GM23338 (cell line): ENCODE measurements around the gene PLD1.

ENCODE experiments used
- CREB1 ChIP-seq: fragments of 250-450 bp; sonication (Bioruptor Pico); IDR thresholded peaks from 2 replicates; pipeline ENCODE4 v1.5.0; 2020; ENCODE audit warnings: low read depth, mild to moderate bottlenecking, moderate library complexity
- EZH2 ChIP-seq: fragments of 200-600 bp; sonication (generic); IDR thresholded peaks from one replicate; pipeline ENCODE4 v1.8.0; 2017; ENCODE audit warnings: antibody characterized with exemption, mild to moderate bottlenecking, low read depth; ENCODE audit not compliant: unreplicated experiment
- JUNB ChIP-seq: IDR thresholded peaks from one replicate; pipeline ENCODE4 v1.6.1; 2016; ENCODE audit warnings: antibody characterized with exemption; ENCODE audit not compliant: unreplicated experiment
- POLR2AphosphoS5 ChIP-seq: IDR thresholded peaks from 2 replicates; pipeline ENCODE4 v1.6.1; 2016; ENCODE audit warnings: antibody characterized with exemption, low read depth
- STAT1 ChIP-seq: IDR thresholded peaks from one replicate; pipeline ENCODE4 v1.6.1; 2016; ENCODE audit warnings: antibody characterized with exemption; ENCODE audit not compliant: unreplicated experiment
- TF ChIP-seq, protein P1 (sequence below), 2 experiments: fragments of 200-600 bp in 1 of 2; sonication (generic) in 1 of 2; conservative IDR thresholded peaks; 2 replicates each; pipeline versions ENCODE4 v1.5.1 to v1.6.1; 2016 to 2017; ENCODE audit warnings: antibody characterized with exemption in 2 of 2, low read depth in 2 of 2, mild to moderate bottlenecking in 2 of 2, moderate library complexity in 1 of 2
- TF ChIP-seq, protein P2 (sequence below): IDR thresholded peaks from one replicate; pipeline ENCODE4 v1.6.1; 2018; ENCODE audit warnings: antibody characterized with exemption; ENCODE audit not compliant: unreplicated experiment

GRCh38 chr3:171584100-171584499 is 226.2 kb downstream of the PLD1 start:
- TF ChIP-seq, protein P1, sequence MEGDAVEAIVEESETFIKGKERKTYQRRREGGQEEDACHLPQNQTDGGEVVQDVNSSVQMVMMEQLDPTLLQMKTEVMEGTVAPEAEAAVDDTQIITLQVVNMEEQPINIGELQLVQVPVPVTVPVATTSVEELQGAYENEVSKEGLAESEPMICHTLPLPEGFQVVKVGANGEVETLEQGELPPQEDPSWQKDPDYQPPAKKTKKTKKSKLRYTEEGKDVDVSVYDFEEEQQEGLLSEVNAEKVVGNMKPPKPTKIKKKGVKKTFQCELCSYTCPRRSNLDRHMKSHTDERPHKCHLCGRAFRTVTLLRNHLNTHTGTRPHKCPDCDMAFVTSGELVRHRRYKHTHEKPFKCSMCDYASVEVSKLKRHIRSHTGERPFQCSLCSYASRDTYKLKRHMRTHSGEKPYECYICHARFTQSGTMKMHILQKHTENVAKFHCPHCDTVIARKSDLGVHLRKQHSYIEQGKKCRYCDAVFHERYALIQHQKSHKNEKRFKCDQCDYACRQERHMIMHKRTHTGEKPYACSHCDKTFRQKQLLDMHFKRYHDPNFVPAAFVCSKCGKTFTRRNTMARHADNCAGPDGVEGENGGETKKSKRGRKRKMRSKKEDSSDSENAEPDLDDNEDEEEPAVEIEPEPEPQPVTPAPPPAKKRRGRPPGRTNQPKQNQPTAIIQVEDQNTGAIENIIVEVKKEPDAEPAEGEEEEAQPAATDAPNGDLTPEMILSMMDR (conservative IDR thresholded peaks at IDR 0.05; ENCODE audit: low read depth in 2 of 2): no peak
- no peak for TF ChIP-seq POLR2AphosphoS5
- TF ChIP-seq EZH2: no peak
- no peak for TF ChIP-seq JUNB
- no peak for TF ChIP-seq CREB1
- TF ChIP-seq, protein P2, sequence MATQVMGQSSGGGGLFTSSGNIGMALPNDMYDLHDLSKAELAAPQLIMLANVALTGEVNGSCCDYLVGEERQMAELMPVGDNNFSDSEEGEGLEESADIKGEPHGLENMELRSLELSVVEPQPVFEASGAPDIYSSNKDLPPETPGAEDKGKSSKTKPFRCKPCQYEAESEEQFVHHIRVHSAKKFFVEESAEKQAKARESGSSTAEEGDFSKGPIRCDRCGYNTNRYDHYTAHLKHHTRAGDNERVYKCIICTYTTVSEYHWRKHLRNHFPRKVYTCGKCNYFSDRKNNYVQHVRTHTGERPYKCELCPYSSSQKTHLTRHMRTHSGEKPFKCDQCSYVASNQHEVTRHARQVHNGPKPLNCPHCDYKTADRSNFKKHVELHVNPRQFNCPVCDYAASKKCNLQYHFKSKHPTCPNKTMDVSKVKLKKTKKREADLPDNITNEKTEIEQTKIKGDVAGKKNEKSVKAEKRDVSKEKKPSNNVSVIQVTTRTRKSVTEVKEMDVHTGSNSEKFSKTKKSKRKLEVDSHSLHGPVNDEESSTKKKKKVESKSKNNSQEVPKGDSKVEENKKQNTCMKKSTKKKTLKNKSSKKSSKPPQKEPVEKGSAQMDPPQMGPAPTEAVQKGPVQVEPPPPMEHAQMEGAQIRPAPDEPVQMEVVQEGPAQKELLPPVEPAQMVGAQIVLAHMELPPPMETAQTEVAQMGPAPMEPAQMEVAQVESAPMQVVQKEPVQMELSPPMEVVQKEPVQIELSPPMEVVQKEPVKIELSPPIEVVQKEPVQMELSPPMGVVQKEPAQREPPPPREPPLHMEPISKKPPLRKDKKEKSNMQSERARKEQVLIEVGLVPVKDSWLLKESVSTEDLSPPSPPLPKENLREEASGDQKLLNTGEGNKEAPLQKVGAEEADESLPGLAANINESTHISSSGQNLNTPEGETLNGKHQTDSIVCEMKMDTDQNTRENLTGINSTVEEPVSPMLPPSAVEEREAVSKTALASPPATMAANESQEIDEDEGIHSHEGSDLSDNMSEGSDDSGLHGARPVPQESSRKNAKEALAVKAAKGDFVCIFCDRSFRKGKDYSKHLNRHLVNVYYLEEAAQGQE: no peak
- no peak for TF ChIP-seq STAT1
